ENCODE measurements around the gene ZBTB40. TPM values are rescaled to one million over a fixed set of nuclear protein-coding genes. Genes with fewer than 3 reads are reported as not detected.

The ZBTB40 gene
- total RNA-seq, 1 experiment from 2014 or later, result 21.4 TPM

- Histone ChIP-seq H2AFZ (no peak overlapping the region), H3K36me3 (ENCODE audit: low read depth) (no peaks in the 10 kb centered on the region), H3K4me2 (no peak overlapping the region), H3K27ac (no peak overlapping the region), H3K27me3 (ENCODE audit: insufficient read depth, low read depth) (peaks cover 38% of the 10 kb centered on the region), H4K20me1 (ENCODE audit: insufficient read depth) (no peaks in the 10 kb centered on the region), H3K79me2 (ENCODE audit: low read depth) (no peaks in the 10 kb centered on the region), H3K4me3 (no peak overlapping the region), H3F3A (ENCODE audit: insufficient read depth, low read depth) (no peaks in the 10 kb centered on the region), H3K4me1 (replicated peaks; ENCODE audit: insufficient read depth) (no peaks in the 10 kb centered on the region), H3K9me2 (ENCODE audit: insufficient read depth) (no peaks in the 10 kb centered on the region), H3K9me3 (ENCODE audit: insufficient read depth, low read depth) (no peaks in the 10 kb centered on the region)
- CTCF ChIA-PET, result no interaction called here
- DNase-seq, result no peak
- TF ChIP-seq EZH2 (IDR thresholded peaks at IDR 0.05; ENCODE audit: low read depth) (no peak), CTCF (conservative IDR thresholded peaks at IDR 0.05) (no peak)
- no TSS peak for BruUV-seq (replicated peaks)
- POLR2A ChIA-PET (ENCODE audit: unreplicated experiment), result no interaction called here
- intact Hi-C loops (cut with micrococcal nuclease; ENCODE audit: unreplicated experiment), result no loop called here
These were observed 121.2 kb downstream of the ZBTB40 start for GRCh38 chr1:22572818-22573217.

- peaks cover 3% of the 10 kb centered on the region; the same call in 1 of the 2 replicates for H3F3A ChIP-seq (ENCODE audit: insufficient read depth, low read depth)
- intact Hi-C loops (cut with micrococcal nuclease; ENCODE audit: unreplicated experiment), result no loop called here
- H2AFZ ChIP-seq, result no peak overlapping the region
- no peaks in the 10 kb centered on the region for H3K9me3 ChIP-seq (ENCODE audit: insufficient read depth, low read depth)
- no peak overlapping the region for H3K4me3 ChIP-seq
- POLR2A ChIA-PET (ENCODE audit: unreplicated experiment), result no interaction called here
- H3K4me2 ChIP-seq, result no peak overlapping the region
- no TSS peak for BruUV-seq (replicated peaks)
- no peaks in the 10 kb centered on the region for H3K9me2 ChIP-seq (ENCODE audit: insufficient read depth)
- no peaks in the 10 kb centered on the region for H4K20me1 ChIP-seq (ENCODE audit: insufficient read depth)
- H3K36me3 ChIP-seq (ENCODE audit: low read depth), result no peaks in the 10 kb centered on the region
- no peak overlapping the region for H3K27ac ChIP-seq
- H3K4me1 ChIP-seq (replicated peaks; ENCODE audit: insufficient read depth), result no peaks in the 10 kb centered on the region
- H3K79me2 ChIP-seq (ENCODE audit: low read depth), result no peaks in the 10 kb centered on the region
- peaks cover 36% of the 10 kb centered on the region for H3K27me3 ChIP-seq (ENCODE audit: insufficient read depth, low read depth)
- TF ChIP-seq EZH2 (IDR thresholded peaks at IDR 0.05; ENCODE audit: low read depth) (no peak), CTCF (conservative IDR thresholded peaks at IDR 0.05) (no peak)
- no peak for DNase-seq
- CTCF ChIA-PET, result no interaction called here
These were observed 121.6 kb downstream of the ZBTB40 start for GRCh38 chr1:22573237-22573636.

GRCh38 chr1:22575532-22576149 is 124.0 kb downstream of the ZBTB40 start:
- Histone ChIP-seq H3K4me2 (no peak overlapping the region), H3K9me2 (ENCODE audit: insufficient read depth) (no peaks in the 10 kb centered on the region), H3K79me2 (ENCODE audit: low read depth) (no peaks in the 10 kb centered on the region), H3K4me1 (replicated peaks; ENCODE audit: insufficient read depth) (no peaks in the 10 kb centered on the region), H3K36me3 (ENCODE audit: low read depth) (no peaks in the 10 kb centered on the region), H3F3A (ENCODE audit: insufficient read depth, low read depth) (peaks cover 17% of the 10 kb centered on the region; the same call in 1 of the 2 replicates), H3K4me3 (no peak overlapping the region), H3K27ac (no peak overlapping the region), H2AFZ (no peak overlapping the region), H3K9me3 (ENCODE audit: insufficient read depth, low read depth) (no peaks in the 10 kb centered on the region), H4K20me1 (ENCODE audit: insufficient read depth) (no peaks in the 10 kb centered on the region), H3K27me3 (ENCODE audit: insufficient read depth, low read depth) (peaks cover 38% of the 10 kb centered on the region)
- POLR2A ChIA-PET (ENCODE audit: unreplicated experiment), result interaction anchor here (0.8 kb wide), 1 partner anchor 1064 kb away, joined by 7 read pairs; no protein-coding TSS in a partner anchor
- no peak for DNase-seq
- no peak for TF ChIP-seq EZH2 (IDR thresholded peaks at IDR 0.05; ENCODE audit: low read depth)
- no peak for TF ChIP-seq CTCF (conservative IDR thresholded peaks at IDR 0.05)
- no TSS peak for BruUV-seq (replicated peaks)
- CTCF ChIA-PET, result no interaction called here
- intact Hi-C loops (cut with micrococcal nuclease; ENCODE audit: unreplicated experiment), result no loop called here
